AG04449 (cell line): ENCODE results near the gene TMEM39B.
A peak's percentile ranks its signal among the peaks of the same experiment; 100 is the strongest.

Source experiments
- CTCF ChIA-PET: fragments of 350-600 bp; formaldehyde crosslinking; extraction: SDS; loops from one replicate; lab custom pipeline; 2021; ENCODE audit warnings: antibody characterized with exemption; lab: Yijun Ruan, JAX
- POLR2A ChIA-PET: fragments of 400-600, 350-600 bp; formaldehyde crosslinking; extraction: SDS; loops from one replicate; lab custom pipeline; 2020; ENCODE audit warnings: antibody characterized with exemption, inconsistent platforms; lab: Yijun Ruan, JAX
- DNase-seq: peaks from one replicate; pipeline ENCODE4 v3.0.0-alpha.2; 2010; ENCODE audit warnings: low read depth, low spot score
- H3K4me3 ChIP-seq: 2 replicates; pipeline ENCODE4 v1.5.1; 2011; ENCODE audit warnings: low read depth, mild to moderate bottlenecking, control low read depth, low read length
- TF ChIP-seq, protein P1 (sequence below): IDR thresholded peaks from one replicate; pipeline ENCODE4 v1.5.1; 2011; ENCODE audit warnings: mild to moderate bottlenecking, moderate library complexity, low read length, control low read depth, inconsistent platforms; ENCODE audit not compliant: insufficient read depth; ENCODE audit errors: missing control alignments

TMEM39B gene

DNA sequence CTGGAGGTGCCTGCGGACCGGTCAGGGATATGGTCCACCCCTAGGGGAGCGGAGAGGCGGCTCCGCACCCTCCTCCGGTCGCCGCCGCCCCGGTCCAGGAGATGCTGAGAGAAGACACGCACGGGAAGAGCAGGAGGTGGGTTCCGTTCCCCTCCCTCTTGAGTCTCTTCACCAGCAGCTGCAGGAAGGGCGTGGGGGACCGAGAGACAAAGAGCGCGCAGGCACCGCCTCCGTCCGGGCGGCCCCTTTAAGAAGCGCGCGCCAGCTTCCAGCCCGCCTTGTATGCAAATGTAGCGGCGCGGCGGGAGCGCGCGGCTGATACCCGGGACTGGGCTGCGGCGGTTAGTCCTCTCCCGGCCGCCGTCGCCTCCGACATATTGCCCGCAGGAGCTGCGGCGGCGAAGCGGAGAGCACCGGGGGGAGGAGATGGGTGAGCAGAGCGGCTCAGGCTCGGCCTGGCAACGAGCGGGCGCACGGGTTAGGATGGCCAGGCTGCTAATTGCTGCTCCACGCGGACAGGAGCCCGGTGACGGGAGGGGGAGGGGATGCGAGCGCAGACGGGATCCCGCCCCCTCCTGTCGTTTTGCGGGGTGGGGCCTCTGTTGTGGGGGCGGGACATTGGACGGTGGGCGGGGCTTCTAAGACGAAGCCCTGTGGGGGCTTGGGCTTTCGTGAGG is at the start of gene TMEM39B:
TMEM39B (plus strand) TSS at position 318 of the 677 bp plus-strand sequence; CDS start at position 427, 109 bp downstream.
- CTCF ChIA-PET = interaction anchor here (0.6 to 2.2 kb wide), 15 partner anchors 8 to 284 kb away, joined by 3 to 22 read pairs (median 4); no protein-coding TSS in a partner anchor
- TF ChIP-seq, protein P1, sequence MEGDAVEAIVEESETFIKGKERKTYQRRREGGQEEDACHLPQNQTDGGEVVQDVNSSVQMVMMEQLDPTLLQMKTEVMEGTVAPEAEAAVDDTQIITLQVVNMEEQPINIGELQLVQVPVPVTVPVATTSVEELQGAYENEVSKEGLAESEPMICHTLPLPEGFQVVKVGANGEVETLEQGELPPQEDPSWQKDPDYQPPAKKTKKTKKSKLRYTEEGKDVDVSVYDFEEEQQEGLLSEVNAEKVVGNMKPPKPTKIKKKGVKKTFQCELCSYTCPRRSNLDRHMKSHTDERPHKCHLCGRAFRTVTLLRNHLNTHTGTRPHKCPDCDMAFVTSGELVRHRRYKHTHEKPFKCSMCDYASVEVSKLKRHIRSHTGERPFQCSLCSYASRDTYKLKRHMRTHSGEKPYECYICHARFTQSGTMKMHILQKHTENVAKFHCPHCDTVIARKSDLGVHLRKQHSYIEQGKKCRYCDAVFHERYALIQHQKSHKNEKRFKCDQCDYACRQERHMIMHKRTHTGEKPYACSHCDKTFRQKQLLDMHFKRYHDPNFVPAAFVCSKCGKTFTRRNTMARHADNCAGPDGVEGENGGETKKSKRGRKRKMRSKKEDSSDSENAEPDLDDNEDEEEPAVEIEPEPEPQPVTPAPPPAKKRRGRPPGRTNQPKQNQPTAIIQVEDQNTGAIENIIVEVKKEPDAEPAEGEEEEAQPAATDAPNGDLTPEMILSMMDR = no peak
- POLR2A ChIA-PET = interaction anchor here (0.5 to 1.9 kb wide), 12 partner anchors 10 to 847 kb away, joined by 3 to 15 read pairs (median 4); partner anchors contain the start of genes CCDC28B, KPNA6, MARCKSL1 and TXLNA
- DNase-seq = no peak
- peak within 1 kb of the TSS; percentile 95 for H3K4me3 ChIP-seq

DNA sequence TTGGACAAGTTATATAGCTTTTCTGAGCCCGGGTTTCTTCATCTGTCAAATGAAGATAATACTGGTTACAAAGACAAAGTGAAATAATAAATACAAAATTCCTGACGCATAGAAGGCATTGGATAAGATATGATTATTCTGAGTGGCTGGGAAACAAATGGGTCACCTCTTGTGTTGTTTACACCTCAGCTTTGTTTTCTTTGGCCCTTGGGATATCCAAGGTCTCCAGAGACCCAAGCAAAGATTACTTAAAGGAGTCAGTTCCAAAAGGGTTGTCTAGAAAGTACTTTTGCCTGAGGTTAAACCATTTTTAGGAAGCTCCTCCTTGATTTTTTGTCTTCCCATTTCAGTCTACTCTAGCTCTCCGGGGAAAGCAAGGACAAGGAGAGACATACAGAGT is 49.4 kb upstream of the TMEM39B start:
- TF ChIP-seq, protein P1 = no peak
- no peak overlapping the region for H3K4me3 ChIP-seq
- DNase-seq = no peak
- POLR2A ChIA-PET = interaction anchor here (1.4 kb wide), 1 partner anchor 10 kb away, joined by 5 read pairs; the partner anchor contains the start of gene KHDRBS1
- CTCF ChIA-PET = interaction anchor here (1.3 kb wide), 2 partner anchors 9 to 40 kb away, joined by 3 read pairs; no protein-coding TSS in a partner anchor

DNA sequence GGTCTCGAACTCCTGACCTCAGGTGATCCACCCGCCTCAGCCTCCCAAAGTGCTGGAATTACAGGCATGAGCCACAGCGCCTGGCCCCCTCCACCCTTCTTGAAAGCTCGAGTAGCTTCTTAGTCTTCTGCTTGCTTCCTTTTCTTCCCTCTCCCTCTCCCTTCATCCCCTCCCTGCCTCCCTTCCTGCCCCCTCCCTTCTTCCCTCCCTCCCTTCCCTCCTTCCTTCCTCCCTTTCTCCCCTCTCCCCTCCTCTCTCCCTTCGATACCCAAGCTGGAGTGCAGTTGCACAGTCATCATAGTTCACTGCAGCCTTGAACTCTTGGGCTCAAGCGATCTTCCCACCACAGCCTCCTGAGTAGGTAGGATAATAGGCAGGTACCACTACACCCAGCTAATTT is 47.2 kb upstream of the TMEM39B start:
- no peak for DNase-seq
- ChIA-PET CTCF (no interaction called here), POLR2A (no interaction called here)
- no peak overlapping the region for H3K4me3 ChIP-seq
- TF ChIP-seq, protein P1 = no peak

DNA sequence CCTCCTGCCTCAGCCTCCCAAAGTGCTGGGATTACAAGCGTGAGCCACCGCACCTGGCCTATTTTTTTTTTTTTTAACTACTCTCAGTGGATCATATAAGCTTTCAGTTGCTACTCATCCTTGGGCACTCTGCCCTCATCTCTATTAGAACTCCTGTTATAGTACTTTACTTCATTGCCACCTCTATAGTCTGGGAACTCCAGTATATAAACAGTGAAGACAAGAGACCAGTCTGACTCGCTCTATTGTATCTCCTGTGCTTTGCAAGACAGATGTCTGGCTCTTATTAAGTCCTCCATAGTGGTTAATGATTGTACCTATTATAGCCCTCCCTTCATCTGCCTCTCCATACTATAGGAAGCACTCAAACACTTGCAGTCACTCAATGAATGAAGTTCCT is 44.0 kb upstream of the TMEM39B start:
- H3K4me3 ChIP-seq = no peak overlapping the region
- TF ChIP-seq, protein P1 = no peak
- CTCF ChIA-PET = no interaction called here
- no peak for DNase-seq
- POLR2A ChIA-PET = no interaction called here

DNA sequence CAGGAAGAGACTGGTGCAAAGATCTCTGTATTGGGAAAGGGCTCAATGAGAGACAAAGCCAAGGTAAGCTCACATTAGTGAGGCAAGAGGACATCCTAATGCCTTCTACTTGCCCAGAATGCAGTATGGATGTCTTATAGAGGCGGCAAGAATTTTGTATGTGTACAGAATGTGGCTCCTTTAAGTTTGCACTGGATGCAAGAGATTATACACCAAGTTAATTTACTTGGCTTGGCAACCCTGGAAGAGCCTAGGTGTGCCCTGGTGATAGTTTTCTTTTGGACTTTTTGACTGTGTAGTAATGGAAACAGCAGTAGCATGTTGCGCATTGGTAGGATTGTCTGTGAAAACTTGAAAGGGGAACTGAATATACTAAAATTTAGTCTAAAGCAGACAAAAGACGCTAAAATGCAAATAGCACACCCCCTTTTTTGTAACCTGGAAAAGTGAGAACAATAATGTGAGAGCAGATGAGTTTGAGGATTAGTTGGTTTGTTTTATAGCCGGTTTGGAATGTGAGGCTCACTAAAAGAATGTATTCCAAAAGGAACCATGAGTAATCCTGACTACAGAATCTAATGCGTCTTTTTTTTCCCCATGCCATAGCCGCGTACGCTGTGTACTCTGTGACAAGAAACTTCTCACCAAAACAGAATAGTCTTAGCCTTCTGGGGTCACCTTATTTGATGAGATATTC is 41.0 kb upstream of the TMEM39B start:
- CTCF ChIA-PET = interaction anchor here (1.0 kb wide), 1 partner anchor 77 kb away, joined by 3 read pairs; no protein-coding TSS in a partner anchor
- no peak overlapping the region for H3K4me3 ChIP-seq
- peak; percentile 36 for DNase-seq
- TF ChIP-seq, protein P1 = no peak
- POLR2A ChIA-PET = no interaction called here

DNA sequence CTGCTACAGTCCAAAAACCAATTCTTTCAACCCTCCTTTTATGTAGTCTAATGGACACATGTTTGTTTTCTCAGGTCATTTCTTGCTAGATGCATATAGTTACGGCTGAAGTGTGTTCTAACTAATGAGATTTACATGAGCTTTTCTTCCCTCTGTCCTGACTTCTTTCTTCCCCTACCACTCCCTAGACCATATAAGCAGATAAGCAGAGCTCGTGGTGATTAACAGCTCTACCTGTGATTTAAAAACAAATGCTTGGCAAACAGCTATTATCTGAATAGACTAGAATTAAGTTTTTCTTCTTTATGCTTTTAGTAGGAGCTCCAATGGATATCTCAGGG is 40.5 kb upstream of the TMEM39B start:
- CTCF ChIA-PET = interaction anchor here (1.0 to 2.4 kb wide), 4 partner anchors 10 to 83 kb away, joined by 3 to 10 read pairs (median 3); no protein-coding TSS in a partner anchor
- POLR2A ChIA-PET = no interaction called here
- TF ChIP-seq, protein P1 = no peak
- no peak for DNase-seq
- H3K4me3 ChIP-seq = no peak overlapping the region
